Glutamatergic neuron (in vitro differentiated cells): ENCODE results near the gene RPL28. TPM values are rescaled to one million over a fixed set of nuclear protein-coding genes. Genes with fewer than 3 reads are reported as not detected.

Experiments
- DNase-seq: peaks from one replicate; pipeline ENCODE4 v3.0.0; 2022
- H3K27ac Mint-ChIP-seq: one replicate; pipeline ENCODE4 v1.8.0; 2020; ENCODE audit warnings: mild to moderate bottlenecking, mixed read lengths, inconsistent platforms; ENCODE audit not compliant: unreplicated experiment
- H3K27me3 Mint-ChIP-seq: one replicate; pipeline ENCODE4 v1.8.0; 2020; ENCODE audit warnings: mild to moderate bottlenecking, moderate library complexity, mixed read lengths, inconsistent platforms; ENCODE audit not compliant: unreplicated experiment
- H3K36me3 Mint-ChIP-seq: one replicate; pipeline ENCODE4 v1.8.0; 2020; ENCODE audit warnings: mild to moderate bottlenecking, mixed read lengths, inconsistent platforms; ENCODE audit not compliant: unreplicated experiment
- H3K4me1 Mint-ChIP-seq: one replicate; pipeline ENCODE4 v1.8.0; 2020; ENCODE audit warnings: mild to moderate bottlenecking, low read depth, mixed read lengths, inconsistent platforms; ENCODE audit not compliant: unreplicated experiment
- H3K4me3 Mint-ChIP-seq: one replicate; pipeline ENCODE4 v1.8.0; 2020; ENCODE audit warnings: mild to moderate bottlenecking, mixed read lengths, inconsistent platforms; ENCODE audit not compliant: unreplicated experiment
- H3K9me3 Mint-ChIP-seq: one replicate; pipeline ENCODE4 v1.8.0; 2020; ENCODE audit warnings: mild to moderate bottlenecking, moderate library complexity, mixed read lengths, inconsistent platforms; ENCODE audit not compliant: unreplicated experiment
- CTCF ChIP-seq: fragments of 200-600 bp; sonication (generic); IDR thresholded peaks from one replicate; pipeline ENCODE4 v1.5.0; 2021; ENCODE audit not compliant: partially characterized antibody, unreplicated experiment
- total RNA-seq: library from RNA; stranded (reverse); fragmentation: NEBNext Ultra II Directional; extraction: Animal tissue kit (Norgen Biotek cat#: 25700); gene quantifications from one replicate; pipeline ENCODE4 v1.2.1, GENCODE V29; 2021; ENCODE audit not compliant: unreplicated experiment

Gene RPL28
- total RNA-seq, 1 donor from 2014 or later = 1,087 TPM

DNA sequence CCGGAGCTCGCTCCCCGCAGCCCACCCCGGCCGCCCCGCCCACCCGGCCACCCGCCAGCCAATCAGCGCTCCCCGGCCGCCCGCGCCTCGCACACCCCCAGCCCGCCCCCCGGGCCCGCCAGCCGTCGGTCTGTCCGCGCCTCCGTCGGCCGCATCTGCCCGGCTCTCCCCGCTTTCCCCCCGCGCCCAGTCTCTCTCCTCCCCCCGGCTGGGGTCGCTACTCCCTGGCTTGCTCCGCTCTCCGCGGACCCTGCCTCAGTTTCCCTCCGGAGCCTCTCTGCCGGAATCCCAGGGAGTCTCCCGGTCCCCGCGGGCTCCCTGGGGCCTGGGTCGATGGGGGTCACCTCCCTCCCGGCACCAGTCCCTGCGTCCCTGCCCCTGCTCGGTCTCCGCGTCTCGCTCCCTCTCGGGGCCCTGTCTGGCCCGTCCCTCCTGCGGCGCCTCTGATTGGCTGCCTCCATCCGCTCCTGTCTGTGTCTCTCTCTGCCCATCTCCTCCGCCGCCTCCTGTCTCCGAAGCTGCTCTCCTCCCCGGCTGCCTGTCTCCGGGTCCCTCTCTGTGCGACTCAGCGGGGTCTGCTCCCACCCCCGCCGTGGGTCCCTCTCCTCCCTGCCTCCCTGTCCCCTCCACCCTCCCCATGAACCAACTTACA is 16.0 kb upstream of the RPL28 start:
- Mint-ChIP-seq H3K27me3 (peaks cover 7% of the 10 kb centered on the region), H3K4me1 (peaks cover 14% of the 10 kb centered on the region), H3K9me3 (peaks cover 12% of the 10 kb centered on the region), H3K36me3 (no peaks in the 10 kb centered on the region), H3K27ac (peak overlapping the region; percentile 68), H3K4me3 (peak overlapping the region; percentile 89)
- TF ChIP-seq CTCF = no peak
- DNase-seq = peak; percentile 88

DNA sequence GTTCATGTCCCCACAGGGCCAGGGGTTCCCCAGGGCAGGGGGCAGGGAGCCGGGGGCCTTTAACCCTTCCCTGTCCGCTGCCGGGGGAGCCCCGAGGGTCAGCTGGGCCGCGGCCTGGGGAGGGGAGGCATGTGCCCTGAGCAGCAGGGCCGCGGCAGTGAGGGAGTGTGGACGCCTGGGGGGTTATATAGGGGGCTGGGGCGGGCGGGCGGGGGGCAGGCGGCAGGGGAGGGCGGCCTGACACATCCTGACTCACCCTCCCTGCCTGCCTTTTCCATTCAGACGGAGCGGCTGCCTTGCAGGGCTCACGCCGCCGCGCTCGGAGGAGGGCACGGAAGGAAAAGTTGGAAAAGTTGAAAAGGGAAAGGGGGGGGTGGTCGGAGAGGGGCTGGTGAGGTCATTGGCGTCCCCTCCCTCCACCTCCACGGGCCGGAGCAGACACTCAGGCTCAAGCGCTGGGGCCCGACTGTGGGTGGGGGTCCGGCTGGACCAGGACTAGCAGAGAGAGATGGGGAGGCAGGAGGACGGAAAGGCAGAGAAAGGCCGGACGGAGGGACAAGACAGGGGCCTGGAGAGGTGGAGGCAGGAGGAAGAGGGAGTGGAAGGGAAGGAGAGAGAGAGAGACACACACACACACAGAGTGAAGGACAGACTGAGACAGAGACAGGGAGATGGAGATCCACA is 15.3 kb upstream of the RPL28 start, which contains the start of gene IL11:
TSS of gene IL11 (minus strand) at position 159 of the 684 bp plus-strand sequence. CDS start at position 6, 153 bp downstream.
- peaks cover 12% of the 10 kb centered on the region for H3K9me3 Mint-ChIP-seq
- H3K27me3 Mint-ChIP-seq = peaks cover 7% of the 10 kb centered on the region
- H3K27ac Mint-ChIP-seq = peak within 1 kb of the TSS; percentile 68
- H3K4me1 Mint-ChIP-seq = peaks cover 14% of the 10 kb centered on the region
- no peaks in the 10 kb centered on the region for H3K36me3 Mint-ChIP-seq
- TF ChIP-seq CTCF = no peak
- DNase-seq = no peak
- peak within 1 kb of the TSS; percentile 89 for H3K4me3 Mint-ChIP-seq

GRCh38 chr19:55372316-55373081 is 13.2 kb upstream of the RPL28 start:
- TF ChIP-seq CTCF = no peak
- Mint-ChIP-seq H3K4me3 (peak overlapping the region; percentile 60), H3K36me3 (no peaks in the 10 kb centered on the region), H3K27ac (no peak overlapping the region), H3K9me3 (peaks cover 11% of the 10 kb centered on the region), H3K4me1 (peaks cover 21% of the 10 kb centered on the region), H3K27me3 (peaks cover 10% of the 10 kb centered on the region)
- peak; percentile 54 for DNase-seq

- H3K36me3 Mint-ChIP-seq = no peaks in the 10 kb centered on the region
- H3K4me1 Mint-ChIP-seq = peaks cover 23% of the 10 kb centered on the region
- peaks cover 11% of the 10 kb centered on the region for H3K9me3 Mint-ChIP-seq
- peak overlapping the region; percentile 90 for H3K27ac Mint-ChIP-seq
- peak overlapping the region; percentile 83 for H3K4me3 Mint-ChIP-seq
- TF ChIP-seq CTCF = no peak
- peaks cover 12% of the 10 kb centered on the region for H3K27me3 Mint-ChIP-seq
- DNase-seq = no peak
Observed at GRCh38 chr19:55373306-55373992, 12.3 kb upstream of the RPL28 start.
